Activated T-cell treated with anti-CD3 and anti-CD28 coated beads, Interleukin-2, amount 50 U/mL, for 1 hour (primary cell): ENCODE results near the gene RNF224.

ENCODE experiments used
- DNase-seq: peaks from one replicate; pipeline ENCODE4 v3.0.0-alpha.2; 2020

Gene RNF224

DNA sequence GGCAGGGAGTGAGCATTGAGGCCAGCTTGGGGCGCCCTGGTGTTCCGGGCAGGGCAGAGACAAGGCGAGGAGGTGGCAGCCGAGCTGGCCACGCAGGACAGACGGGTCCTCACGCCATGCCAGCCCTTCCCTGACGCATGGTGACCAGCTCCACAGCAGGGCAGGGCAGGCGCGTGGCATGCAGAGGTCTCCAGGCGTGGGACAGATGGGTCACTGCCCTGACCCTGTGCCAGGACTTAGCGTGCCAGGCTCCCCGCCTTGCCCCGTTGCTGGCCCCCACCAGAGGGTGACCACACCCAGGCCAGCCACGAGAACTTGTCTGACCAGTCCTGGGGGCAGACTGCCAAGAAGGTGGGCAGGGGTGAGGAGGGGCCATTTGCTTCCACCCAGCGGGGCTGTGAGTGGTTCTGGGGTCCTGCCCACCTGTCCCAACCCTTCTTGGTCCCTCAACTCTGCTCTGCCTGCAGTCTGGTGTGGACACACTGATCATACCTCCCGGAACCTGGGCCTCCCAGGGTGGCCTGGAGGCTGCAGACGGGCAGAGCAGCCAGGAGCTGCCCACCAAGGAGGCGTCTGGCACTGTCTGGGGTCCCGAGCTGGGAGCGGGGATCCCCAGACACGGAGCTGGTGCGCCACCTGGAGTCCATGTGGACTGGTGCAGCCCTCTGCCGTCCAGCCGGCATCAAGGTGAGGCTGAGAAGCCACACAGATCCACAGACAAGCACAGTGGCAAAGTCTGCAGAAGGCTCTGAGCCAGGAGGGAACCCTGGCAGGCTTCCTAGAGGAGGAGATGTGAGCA lies at the start of gene RNF224:
TSS of gene RNF224 (plus strand) at position 449 of the 799 bp plus-strand sequence. CDS start 834 bp downstream, outside the sequence.
- peak; percentile 87 for DNase-seq

DNA sequence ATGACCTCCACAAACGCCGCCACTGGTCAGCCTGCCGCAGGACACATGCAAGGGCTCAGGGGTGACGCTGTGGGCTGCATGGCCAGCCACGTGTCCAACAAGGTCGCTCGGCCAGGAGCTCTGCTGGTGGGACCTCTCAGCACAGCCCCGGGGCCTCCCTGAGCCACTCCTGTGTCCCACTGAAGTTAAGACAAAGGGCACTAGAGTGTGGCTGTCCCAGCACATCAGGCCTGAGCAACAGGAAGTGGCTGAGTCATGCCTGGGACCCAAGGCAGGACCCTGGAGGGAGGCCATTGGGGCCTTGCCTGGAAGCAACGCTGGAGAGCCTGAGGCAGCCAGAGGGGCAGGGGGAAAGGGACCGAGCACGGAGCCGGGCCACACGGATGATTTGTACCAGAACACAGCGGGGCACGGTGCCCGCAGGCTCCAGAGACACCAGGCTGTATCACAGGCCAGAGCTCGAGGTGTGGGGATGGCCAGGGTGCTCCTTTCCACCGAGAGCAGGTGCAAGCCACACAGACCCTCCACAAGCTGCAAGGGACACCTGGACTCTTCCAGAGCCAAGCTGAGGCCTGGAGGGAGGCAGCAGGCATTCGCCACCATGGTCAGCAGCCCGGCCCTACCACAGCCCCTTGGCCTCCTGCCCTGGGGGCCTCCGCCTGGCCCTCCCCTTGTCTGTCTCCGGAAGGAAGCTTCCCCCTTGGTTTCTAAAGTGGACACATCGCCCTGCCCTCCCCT lies 48.9 kb upstream of the RNF224 start:
- no peak for DNase-seq

DNA sequence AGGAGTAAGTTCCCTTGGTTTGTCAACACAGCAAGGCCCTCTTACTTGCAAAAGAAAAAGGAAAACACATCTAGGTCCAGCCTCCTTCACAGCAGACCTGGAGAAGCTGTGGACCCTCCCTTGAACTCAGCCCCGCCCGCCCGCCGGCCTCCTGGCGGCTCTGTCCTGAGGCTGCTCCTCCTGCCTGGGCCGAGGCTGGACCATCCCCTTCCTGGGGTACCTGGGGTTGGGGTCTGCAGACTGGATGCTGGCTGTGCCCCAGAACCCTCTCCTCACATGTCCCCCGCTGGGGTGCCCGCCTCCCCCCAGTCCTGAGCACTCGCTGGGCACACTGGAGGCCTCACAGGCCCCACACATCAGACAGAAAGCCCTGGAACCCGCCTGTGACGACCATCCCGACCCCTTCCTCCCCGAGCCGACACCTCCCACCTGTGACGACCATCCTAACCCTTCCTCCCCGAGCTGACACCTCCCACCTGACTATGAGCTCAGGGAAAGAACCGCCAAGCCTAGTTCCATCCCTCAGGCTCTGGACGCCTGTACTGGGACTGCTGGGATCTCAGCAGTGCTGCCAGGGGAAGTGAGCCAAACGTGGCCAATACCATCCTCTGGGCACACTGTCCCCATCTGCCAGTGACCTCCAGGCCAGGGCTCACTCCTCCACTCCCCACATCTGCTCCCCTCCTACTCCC lies 48.2 kb upstream of the RNF224 start:
- DNase-seq, result no peak

DNA sequence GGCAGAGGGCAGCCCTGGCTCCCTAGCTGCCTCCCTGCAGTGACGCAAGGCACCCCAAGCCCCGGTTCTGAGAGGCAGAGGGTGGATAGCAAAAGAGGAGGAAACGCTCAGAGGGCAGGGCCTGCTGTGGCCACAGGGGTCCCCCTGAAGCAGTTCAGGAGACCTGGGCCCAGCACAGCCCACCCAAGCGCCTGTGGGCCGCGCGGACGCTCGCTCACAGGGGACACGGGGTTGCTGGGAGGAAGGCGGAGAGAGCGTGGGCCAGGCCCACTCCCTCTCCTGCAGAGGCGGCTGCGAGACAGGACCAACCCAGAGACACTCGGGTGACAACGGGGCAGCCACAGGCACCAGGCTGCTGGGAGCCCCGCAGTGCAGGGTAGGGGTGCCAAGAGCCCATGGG lies 47.5 kb upstream of the RNF224 start:
- no peak for DNase-seq

DNA sequence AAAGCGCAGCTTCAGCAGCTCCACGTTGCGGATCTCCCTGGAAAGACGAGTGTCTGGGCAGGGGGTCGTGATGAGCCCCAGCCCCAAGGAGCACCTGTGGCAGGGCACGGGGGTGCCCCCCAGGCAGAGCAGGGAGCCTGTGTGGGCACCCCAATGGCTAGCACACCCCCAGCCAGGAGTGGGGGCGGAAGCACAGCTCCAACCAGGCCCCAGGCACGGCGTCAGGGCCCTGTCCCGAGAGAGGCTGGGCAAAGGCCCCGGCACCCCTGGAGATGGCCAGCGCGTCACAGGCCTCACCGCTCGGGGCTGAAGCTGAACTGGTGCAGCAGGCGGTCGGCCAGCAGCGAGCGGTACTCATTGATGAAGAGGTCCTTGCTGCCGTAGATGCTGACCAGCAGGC lies 46.8 kb upstream of the RNF224 start:
- DNase-seq, result no peak

DNA sequence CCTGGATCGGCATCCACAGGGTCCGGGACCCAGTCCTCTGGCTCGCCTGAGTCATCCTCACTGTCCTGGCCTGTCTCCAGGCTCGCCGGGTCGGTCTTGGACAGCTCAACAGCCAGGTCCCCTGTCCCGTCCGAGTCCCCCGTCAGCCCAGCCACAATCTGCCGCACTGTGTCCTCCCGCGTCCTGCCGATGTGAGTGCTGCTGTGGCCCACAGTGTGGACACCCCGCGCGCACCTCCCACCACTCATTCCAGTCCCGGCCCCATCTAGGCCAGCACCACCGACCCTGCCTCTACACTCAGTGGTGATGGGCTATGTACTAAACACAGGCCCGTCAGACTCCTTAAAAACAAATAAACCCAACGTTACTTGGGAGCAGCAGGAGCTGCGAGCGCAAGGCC lies 45.6 kb upstream of the RNF224 start:
- no peak for DNase-seq

DNA sequence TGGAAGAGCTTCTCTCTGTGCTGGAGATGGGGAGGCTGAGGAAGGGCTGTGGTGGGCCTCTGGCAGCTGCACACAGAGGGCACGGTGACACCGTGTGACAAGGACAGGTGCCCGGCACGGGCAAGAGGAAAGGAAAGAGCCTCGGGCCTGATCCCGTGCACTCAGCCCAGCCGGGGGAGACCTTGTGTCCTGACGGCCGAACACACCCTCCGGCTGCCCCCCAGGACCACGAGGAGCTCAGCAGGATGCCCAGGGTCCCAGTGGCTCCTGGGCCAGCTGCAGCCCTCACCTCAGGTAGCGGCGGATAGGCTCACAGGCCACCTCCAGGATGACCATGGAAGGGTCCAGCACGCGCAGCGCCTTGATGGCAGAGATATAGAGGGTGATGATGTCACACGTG lies 44.5 kb upstream of the RNF224 start:
- DNase-seq, result no peak

DNA sequence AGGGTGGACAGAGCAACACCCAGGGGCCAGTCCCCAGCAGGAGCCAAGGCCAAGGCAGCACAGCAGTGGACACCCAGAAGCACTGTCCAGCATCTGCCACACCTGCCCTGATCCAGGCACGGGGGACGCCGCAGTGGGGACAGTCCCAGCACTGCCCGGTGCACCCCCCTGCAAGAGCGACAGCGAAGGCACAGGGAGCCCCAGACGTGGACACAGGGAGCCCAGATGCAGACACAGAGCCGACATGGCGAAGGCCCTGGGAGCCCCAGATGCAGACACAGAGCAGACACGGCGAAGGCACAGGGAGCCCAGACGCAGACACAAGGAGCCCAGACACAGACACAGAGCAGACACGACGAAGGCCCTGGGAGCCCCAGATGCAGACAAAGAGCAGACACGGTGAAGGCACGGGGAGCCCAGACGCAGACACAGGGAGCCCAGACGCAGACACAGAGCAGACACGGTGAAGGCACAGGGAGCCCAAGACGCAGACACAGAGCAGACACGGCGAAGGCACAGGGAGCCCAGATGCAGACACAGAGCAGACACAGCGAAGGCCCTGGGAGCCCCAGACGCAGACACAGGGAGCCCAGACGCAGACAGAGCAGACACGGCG lies 43.2 kb upstream of the RNF224 start:
- no peak for DNase-seq

DNA sequence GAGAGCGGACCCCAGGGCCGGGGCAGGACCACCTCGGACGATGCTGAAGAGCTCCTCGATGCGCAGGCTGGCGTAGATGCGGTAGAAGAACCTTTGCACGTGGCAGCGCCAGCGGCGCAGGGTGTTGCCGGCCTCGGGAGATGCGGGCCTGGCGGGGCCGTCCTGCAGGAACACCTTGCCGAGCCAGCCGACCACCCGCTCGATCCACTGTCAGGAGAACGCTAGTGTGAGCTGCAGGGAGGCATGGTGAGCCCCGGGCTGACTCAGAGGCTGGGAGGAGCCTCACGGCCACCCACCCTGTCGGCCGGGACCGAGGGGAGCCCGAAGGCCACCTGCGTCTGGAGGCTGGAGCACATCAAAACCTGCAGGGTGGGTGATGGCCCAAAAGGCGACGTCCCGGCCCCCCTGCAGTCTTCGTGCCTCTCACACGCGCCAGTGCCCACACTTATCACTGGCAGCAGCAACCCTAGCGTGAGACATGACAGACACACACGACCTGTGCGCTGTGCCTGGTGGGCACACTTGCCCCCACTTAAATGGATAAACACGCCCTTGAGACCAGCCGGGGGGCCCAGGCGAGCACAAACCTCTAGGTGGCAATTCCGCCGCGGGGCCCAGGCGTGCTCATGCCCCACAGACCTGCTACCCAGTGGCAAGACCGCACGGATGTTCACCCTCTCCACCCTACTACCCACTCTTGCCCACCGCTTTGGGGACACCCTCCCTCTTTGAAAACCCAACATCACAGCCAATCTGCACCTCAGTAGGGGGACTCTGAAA lies 42.2 kb upstream of the RNF224 start:
- DNase-seq, result no peak

DNA sequence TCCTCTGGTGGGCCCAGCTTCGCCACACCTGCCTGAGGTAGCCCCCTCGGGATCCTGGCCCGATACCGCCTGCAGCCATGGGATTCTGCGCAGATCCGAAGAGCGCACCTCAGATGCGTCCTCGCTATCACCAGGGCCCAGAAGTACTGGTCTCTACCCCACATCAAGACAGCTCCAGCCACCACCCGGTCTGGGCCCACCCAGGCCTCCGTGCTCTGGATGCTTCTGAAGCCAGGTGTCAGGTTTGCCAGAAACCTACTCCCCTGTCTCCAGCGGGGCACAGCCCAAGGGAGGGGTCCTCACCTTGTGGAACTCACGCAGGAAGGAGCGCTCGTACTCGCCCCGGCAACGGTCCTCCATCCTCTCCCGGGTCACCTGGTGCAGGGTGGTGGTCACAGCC lies 41.4 kb upstream of the RNF224 start:
- DNase-seq, result no peak

DNA sequence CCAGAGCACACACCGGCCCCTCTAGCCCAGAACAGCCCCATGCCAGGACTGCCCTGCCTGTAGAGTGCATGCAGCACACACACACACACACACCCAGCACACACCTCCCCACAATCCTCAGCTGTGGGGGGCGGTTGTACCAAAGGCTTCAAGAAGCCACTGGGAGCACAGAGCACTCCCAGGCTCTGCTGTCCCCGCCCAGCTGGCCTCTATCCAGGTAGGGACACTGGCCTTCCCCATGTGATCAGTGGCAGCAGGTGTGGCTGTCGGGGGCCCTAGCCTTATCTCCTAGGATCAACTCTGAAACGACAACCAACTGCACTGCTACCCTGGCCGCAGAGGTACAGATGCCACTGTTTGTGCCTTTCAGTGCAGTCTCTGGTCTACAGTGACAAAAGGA lies 40.9 kb upstream of the RNF224 start:
- no peak for DNase-seq

DNA sequence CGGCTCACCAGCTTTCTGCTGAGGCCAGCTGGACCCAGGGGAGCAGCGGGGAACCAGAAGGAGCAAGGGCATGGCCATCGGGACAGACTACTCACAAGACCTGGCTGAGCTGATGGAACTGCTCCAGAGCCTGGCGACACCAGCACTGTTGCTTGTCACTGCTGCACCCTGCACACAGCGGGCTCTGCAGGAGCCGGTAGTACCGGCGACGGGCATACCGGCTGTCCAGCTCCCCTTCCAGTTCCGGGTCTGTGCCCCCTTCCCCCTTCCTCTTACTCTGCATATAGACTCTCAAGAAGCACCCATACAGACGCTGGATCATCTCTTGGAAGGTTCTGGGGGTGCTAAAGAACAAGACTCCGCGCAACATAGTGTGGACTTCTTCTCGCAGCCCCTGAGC lies 39.9 kb upstream of the RNF224 start:
- DNase-seq, result no peak

DNA sequence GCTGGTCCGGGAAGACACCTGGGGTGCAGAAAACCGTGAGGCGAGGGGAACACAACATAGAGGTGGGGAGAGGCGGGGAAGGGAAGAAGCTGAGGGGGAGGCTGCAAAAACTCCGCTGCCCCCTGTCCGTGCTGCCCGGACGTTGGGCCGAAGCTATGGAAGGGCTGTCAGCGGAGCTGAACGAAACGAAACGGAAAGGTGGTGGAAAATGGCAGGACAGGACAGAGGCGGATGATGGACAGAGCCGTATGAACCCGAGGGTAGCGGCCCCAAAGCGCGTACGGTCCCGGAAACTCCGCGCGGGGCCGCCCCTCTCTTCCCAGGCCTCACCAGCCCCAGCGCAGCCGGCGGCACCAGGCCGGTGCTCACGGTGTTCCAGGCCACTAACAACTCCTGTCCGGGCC lies 39.2 kb upstream of the RNF224 start:
- no peak for DNase-seq

DNA sequence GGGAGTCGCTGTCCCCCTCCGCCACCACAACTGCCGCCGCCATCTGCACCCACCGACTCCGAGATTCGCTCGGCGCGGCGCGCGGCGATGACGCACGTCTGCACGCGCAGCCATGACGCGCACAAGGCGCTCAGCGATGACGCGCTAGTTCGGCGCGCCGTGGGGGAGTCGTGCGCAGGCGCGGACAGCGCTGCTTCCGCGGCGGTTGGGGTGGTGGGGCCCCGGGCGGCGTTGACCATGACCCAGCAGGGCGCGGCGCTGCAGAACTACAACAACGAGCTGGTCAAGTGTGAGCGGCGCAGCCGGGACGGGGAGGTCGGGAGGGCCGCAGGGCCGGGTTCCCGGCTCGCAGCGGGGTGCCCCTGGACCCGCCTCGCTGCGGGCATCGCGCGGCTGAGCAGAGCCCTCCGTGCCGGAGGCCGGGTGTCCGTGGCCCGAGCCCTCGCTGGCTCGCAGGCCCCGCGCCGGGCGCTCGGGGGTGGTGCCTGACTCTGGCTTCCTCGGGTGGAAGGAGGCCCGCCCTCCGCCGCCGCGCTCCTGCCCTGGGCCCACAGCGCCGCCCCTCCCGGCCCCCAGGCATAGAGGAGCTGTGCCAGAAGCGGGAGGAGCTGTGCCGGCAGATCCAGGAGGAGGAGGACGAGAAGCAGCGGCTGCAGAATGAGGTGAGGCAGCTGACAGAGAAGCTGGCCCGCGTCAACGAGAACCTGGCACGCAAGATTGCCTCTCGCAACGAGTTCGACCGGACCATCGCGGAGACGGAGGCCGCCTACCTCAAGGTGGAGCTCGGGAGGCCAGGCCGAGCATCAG lies 38.6 kb upstream of the RNF224 start, which contains the start of the genes ANAPC2 and SSNA1:
TSS of gene ANAPC2 (minus strand) at position 71 of the 807 bp plus-strand sequence. CDS start at position 43, 28 bp downstream.
TSS of gene SSNA1 (plus strand) at position 187 of the 807 bp plus-strand sequence. CDS start at position 238, 51 bp downstream.
- peak; percentile 97 for DNase-seq

DNA sequence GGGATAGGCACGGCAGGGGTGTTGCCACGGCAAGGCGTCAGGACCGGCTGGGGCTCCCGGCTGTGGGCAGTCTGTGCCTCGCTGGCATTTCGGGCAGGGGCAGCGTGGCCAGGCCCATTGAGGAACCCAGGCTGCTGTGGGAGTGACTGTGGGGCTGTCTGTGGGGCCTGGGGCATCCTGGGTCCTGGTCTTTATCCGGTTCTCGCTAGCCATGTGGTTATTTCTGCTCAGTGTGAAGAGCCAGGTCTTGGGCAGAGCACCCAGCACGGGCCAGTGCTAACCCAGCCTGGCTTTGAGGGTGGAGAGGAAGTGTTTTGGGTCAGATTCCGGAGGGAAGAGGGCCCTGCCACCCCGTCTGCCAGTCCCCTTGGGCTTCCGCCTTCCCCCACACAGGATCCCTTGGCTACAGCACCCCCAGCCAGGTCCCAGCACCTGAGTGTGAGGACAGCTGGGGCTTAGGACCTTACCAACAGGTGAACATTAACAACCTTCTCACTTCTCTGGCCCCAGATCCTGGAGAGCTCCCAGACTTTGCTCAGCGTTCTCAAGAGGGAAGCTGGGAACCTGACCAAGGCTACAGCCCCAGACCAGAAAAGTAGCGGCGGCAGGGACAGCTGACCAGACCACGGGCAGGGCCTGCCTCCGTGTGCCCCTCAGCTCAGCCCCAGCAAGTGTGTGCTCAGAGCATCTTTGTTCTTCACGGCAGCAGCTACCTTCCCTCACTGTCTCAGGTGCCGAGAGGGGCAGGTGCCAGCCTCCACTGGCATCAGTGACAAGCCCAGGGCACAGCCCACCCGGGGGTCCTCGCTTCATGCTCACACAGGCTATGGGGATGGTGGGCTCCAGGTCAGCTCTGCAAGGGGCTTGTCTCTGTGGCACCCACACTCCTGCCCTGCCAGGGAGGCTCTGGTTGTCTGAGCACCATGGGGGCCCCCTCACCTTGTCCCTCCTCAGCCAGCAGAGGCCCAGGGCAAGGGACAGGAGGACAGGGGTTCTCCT lies 37.7 kb upstream of the RNF224 start:
- no peak for DNase-seq

DNA sequence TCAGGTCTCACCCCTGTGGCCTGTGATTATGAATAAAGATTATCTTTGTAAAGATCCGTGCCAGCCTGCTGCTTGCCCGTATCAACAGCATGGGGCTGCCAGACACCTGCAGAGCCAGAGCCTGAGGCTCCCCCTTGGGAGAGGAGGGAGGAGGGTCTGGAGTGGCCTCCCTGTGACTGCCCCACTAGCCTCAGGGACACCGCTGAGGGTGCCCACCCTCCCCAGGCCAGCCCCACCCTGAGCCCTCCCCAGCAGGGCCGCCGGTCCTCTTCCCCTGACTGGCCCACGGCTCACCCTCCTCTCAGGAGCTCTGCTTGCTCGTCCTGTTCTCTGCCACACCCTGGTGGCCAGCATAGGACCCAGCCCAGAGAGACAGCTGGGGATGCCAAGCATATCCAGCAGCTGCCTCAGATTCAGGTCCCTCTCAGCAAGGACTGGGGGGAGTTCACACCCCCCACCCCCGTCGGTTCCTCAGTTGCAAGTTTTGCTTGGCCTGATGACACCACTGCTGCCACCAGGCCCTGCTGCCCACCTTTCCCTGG lies 36.9 kb upstream of the RNF224 start:
- DNase-seq, result no peak

DNA sequence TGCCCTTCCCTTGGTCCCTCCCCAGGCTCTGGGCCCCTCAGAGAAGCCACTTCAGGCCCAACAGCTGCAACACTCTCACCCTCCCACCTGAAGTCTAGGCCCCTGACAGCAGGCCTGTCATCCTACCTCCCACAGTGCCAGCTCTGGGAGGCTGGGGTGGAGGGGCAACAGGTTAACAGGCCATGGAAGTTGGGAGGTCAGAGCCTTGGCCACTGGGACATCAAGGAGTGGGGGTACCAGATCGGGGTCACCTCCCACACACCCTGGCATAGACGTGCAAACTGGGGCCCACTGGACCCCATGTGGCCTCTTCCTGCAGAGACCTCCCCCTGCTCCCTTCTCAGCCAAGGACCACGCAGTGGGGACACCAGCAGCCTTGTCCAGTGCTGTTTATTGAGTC lies 36.1 kb upstream of the RNF224 start:
- DNase-seq, result no peak

DNA sequence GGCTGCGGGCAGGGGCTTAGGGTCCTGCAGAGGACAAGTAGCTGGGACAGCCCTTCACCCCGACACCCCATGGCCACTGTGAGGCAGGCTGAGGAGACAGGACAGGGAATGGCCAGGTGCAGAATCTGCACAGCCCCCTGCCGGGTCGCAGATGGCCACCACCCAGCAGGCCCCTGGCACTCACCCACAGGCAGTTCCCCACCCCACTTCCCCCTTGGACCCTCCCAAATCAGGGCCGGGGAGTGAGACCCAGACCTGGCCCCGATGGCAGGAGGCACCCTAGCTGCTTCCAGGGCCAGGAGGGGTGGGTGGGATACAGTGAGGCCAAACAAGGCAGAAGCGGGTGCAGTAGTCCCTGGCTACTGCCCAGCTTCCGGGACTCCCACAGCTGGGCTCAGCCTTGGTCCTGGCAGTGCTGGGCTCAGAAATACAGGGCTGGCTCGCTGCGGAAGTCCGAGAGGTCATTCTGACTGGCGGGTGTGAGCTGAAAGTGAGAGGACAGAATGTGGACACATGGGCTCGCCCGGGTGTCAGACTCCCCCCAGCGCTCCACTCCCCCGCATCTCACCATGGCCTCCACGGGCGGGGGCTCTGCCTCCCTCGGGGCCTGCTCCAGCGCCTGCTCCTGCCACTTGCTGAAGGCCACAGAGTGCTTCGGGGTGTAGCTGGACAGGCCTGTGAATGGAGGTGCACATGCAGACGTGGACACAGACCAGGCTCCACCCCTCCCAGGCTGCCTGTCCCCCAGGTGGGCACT lies 35.4 kb upstream of the RNF224 start:
- DNase-seq, result no peak

DNA sequence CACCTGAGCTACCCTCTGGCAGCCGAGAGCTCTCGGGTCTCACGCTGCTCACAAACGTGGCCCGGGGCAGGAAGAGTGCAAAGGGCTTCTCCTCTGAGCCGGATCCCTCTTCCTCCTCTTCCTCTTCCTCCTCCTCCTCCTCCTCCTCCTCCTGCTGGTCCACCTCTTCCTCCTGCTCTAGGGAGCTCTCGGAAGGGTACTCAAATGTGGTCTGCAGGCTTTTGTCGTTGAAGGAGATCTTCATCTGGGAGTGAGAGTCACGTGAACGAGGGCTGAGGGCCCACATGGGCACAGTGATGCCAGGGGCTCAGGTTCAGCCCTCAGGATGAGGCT lies 34.9 kb upstream of the RNF224 start:
- DNase-seq, result no peak
